ENCODE results near the gene SPX. TPM values are rescaled to one million over a fixed set of nuclear protein-coding genes. Genes with fewer than 3 reads are reported as not detected.

The SPX gene
- total RNA-seq, 1 donor from 2014 or later = 4.0 TPM

- Histone ChIP-seq H3K4me2 (no peak overlapping the region), H3K9ac (no peak overlapping the region), H3K79me2 (ENCODE audit: low read depth) (no peaks in the 10 kb centered on the region), H2AFZ (replicated peaks) (no peak overlapping the region), H3K27ac (no peak overlapping the region), H3K9me3 (ENCODE audit: low read depth) (no peaks in the 10 kb centered on the region), H3F3A (ENCODE audit: low read depth) (no peaks in the 10 kb centered on the region), H3K4me3 (no peak overlapping the region), H4K20me1 (ENCODE audit: low read depth) (no peaks in the 10 kb centered on the region), H3K27me3 (no peaks in the 10 kb centered on the region), H3K4me1 (no peaks in the 10 kb centered on the region), H3K36me3 (no peaks in the 10 kb centered on the region)
- H3K4me3 Mint-ChIP-seq = no peak overlapping the region
- H3K27ac Mint-ChIP-seq = no peak overlapping the region
- TF ChIP-seq EZH2phosphoT487 (IDR thresholded peaks at IDR 0.05) (no peak), EZH2 (IDR thresholded peaks at IDR 0.05) (no peak), CTCF (IDR thresholded peaks at IDR 0.05) (no peak)
- DNase-seq (ENCODE audit: low spot score) = no peak
- H3K9me3 Mint-ChIP-seq = no peaks in the 10 kb centered on the region
- no peaks in the 10 kb centered on the region for H3K36me3 Mint-ChIP-seq
- no peaks in the 10 kb centered on the region for H3K4me1 Mint-ChIP-seq
- H3K27me3 Mint-ChIP-seq (ENCODE audit: insufficient read depth, low read depth) = peaks cover 3% of the 10 kb centered on the region
Observed at GRCh38 chr12:21580748-21581516, 54.8 kb downstream of the SPX start.

Other genes starting within 250 kb of the SPX start
- 16.2 and 23.9 TPM in 2 replicates for gene SLCO1A2, start 191.4 kb upstream of the SPX start, total RNA-seq (ENCODE audit: low replicate concordance)
- 0.15 and 0.92 TPM in 2 replicates for gene IAPP, start 153.4 kb upstream of the SPX start, total RNA-seq (ENCODE audit: low replicate concordance)
- gene PYROXD1, start 88.6 kb upstream of the SPX start, total RNA-seq (ENCODE audit: low replicate concordance) = 4.5 and 5.1 TPM in 2 replicates
- gene RECQL, start 24.7 kb upstream of the SPX start, total RNA-seq (ENCODE audit: low replicate concordance) = 43.9 and 50.4 TPM in 2 replicates
- gene GOLT1B, start 24.5 kb upstream of the SPX start, total RNA-seq (ENCODE audit: low replicate concordance) = 56.6 and 85.4 TPM in 2 replicates
- not detected in 2 replicates for gene GYS2, start 78.6 kb downstream of the SPX start, total RNA-seq (ENCODE audit: low replicate concordance)
- 1,385 and 1,973 TPM in 2 replicates for gene LDHB, start 131.5 kb downstream of the SPX start, total RNA-seq (ENCODE audit: low replicate concordance)
- gene KCNJ8, start 248.4 kb downstream of the SPX start, total RNA-seq (ENCODE audit: low replicate concordance) = 0.06 TPM in 1 of 2 replicates, not detected in the other

Measured in neural progenitor cell (in vitro differentiated cells).